HT-29 (cell line): ENCODE measurements around the gene TMEM86A. TPM values are rescaled to one million over a fixed set of nuclear protein-coding genes. Genes with fewer than 3 reads are reported as not detected.

Source experiments
- DNase-seq: peaks from one replicate; pipeline ENCODE4 v3.0.0-alpha.2; 2015; ENCODE audit warnings: low spot score
- total RNA-seq: library from RNA; depleted of rRNA; stranded (reverse); fragments of >200 nt; shearing (Covaris generic); gene quantifications from 2 replicates; pipeline ENCODE4 v1.2.3, GENCODE V29; 2014

TMEM86A gene
- total RNA-seq, 1 experiment from 2014 or later, result 3.1 TPM

DNA sequence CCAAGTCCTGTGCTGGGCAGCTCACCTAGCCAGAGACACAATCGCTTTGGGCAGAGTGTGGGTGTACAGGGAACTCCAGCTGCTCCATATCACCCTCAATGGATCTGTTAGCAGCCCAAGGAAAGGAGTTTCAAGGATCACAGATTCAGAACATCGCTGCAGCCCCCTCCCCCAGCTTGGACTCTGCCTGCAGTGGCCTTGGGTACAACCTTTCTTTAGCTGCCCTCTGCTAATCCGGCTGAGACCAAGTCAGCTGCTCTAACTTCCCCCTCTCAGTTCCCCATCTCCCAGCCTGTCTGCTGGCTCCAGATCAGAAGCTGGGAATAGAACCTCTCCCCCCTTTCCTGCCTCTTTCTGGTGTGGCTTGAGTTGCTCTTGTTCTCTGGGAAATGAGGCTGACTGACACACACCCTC lies 1.3 kb downstream of the TMEM86A start:
- DNase-seq, result no peak

DNA sequence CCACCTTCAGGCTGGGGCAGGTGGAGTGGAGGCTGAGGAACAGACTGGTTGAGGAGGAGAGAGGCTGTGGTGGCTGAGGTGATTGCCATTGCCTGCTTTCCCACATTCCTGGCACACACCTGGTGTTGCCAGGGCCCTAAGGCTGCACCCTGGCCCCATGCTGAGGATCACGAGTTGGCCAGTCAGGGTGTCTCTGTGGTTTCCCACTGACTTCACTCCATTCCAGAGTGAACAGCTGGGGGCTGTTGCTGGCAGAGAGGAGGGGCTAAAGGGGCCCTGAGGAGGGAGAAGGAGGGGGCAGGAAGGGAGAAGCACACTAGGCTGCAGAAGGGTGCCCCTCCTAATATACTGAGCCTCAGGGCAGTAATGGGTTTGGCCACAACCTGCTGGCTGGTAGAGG lies 1.8 kb downstream of the TMEM86A start:
- no peak for DNase-seq

- no peak for DNase-seq
Observed at GRCh38 chr11:18700872-18701271, 2.3 kb downstream of the TMEM86A start.

DNA sequence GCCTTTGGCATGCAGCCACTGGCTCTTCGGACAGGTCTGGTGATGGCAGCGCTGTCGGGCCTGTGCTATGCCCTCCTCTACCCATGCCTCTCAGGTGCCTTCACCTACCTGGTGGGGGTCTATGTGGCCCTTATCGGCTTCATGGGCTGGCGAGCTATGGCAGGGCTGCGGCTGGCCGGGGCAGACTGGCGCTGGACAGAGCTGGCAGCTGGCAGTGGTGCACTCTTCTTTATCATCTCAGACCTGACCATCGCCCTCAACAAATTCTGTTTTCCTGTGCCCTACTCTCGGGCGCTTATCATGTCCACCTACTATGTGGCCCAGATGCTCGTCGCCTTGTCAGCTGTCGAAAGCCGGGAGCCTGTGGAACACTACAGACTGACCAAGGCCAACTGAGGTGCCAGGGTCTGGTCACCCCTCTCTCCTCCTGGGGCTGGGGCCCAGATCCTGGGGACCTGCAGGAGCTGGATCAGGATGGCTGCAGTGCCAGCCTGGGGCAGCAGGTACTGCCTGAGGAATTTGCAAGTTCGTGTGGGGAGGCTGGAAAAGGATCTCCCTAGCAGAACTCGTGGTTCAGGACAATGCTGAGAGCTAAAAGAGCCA lies 3.1 kb downstream of the TMEM86A start:
- DNase-seq, result no peak

DNA sequence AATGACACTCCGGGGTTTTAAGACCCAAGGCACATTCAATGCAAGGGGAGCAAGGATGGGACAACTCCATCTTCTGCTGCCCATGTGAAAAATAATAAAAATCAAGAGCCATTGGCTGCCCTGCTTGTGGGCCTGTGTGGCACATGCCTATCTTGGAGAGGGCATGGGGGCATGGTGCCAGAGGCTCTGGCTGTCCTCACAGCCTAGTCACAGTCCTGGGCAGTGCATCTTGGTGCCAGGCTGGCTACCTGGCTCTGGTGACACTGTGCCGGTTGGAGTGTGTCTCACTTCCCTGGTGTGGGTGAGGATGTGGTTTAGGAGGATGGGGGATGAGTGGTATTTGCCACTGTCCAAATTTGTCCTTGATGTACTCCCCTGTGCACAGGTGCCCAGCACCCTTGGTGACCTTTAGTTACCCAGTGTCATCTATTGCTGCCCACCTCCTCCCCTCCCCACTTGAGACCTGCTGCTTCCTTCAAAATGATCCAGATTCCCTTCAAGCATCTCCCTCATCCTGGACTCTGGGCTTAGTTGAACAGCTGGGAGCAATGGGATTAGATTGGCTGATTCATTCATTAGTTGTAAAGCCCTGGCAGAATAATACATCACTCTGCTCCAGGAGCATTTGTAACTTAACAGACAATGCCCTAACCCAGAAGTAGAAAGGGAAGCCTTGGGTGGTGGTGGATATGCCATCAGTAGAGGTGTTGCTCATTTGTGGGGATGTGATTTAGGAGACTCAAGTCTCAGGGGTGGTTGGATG lies 4.6 kb downstream of the TMEM86A start:
- DNase-seq, result no peak

GRCh38 chr11:18704045-18704645 lies 5.6 kb downstream of the TMEM86A start:
- no peak for DNase-seq

DNA sequence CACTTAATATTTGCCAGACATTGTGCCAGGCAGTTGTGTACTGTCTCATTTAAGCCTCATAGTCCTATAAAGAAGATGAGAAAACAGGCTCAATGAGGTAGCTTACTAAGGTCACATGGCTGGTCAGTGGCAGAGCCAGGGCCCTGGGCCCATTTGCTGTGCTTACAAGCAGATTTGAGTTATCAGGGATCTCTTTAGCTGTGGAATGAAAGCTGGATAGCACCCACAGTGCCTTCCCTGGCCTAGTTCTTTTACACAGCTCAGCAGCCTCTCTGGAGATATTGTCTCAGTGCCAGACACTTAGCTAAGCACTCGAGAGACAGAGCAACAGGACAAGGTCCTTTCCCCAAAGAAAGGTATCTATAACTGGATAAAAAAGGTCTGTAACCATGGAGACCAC lies 6.1 kb downstream of the TMEM86A start:
- DNase-seq, result no peak

DNA sequence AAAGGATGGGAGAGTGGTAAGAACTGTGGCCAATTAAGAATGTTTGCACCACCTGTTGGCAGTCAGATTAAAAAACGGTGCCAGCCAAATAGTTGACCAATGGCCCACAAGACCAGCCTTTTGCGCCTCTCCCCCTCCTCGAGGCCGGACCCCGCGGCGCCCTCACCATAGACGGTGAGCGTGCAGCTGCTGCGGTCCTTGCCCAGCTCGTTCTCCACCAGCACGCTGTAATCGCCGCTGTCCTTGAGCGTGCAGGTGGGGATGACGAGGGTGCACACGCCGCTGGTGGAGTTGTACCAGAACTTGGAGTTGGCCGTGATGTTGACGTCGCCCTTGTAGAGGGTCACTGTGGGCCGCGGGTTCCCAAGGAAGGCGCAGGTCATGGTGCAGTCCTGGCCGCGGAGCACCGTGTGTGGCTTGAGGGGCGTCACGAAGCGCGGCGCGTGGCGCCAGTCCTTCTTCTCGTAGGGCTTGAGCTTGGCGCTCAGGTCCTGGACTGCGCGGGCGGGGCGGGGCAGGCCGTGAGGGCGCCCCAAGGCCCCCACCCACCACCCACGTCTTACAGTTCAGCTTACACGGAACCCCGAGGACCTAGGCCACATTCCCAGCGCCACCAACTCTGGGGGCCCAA lies 7.2 kb downstream of the TMEM86A start:
- DNase-seq, result no peak

DNA sequence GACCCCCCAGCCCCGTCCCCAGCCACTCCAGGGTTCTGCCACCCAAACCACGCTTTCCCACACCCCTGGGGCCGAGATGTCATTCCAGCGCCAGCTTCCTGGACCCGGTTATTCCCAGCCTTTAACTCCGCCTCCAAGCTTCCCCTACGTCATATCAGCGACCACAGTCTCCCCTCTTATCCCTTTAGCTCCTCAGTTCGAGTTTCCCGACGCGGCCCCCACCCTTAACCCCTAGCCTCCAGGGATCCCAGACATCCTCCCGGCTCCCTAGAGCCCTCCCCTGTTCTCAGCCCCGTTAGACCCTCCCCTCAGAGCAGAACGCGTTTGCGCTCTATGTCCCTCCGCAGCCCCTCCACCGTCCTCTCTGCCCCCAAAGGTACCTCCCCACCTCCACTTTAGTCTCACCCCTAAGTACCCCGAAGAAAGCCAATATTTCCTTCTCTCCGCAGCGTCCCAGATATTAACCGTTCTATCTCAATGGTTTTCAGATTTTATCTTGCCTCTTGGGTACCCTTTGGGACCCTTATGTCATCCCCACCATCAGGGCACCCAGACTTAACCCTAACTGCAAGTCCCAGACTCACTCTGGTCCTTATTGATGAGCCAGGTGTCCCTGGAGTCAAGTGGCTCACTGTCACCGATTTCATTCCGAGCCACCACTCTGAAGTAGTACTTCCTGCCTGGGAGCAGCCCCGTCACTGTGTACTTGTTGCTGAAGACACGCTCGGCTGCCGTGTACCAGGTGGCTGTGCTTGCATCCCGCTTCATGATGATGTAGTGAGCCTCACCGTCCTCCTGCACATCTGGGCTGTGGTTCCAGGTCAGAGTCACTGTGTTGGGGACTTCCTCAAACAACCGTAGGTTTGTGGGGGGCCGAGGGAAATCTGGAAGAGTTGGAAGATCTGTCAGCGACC lies 8.0 kb downstream of the TMEM86A start:
- DNase-seq, result peak; percentile 22

DNA sequence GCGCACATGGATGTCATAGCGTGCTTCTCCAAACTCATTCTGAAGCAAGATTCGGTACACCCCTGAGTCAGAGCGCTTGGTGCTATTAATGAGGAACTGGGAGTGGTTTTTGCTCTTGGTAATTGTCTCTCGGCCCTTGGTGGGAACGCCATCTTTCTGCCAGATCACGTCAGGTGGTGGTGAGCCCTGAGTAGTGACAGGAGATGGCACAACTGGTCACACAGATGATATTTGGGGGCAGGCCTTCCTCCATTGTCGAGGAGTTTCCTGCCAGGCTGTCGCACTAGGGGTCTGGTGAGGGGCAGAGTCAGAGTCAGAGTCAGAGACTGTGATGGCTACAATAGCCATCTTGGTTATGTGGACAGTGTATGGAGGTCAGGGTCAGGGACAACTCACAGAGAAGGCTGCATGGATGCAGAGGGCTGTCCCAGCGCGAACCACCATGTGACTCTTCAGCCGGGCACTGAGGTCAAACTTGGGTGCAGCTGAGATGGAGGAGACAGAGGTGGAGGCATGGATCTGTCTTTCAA lies 9.3 kb downstream of the TMEM86A start:
- no peak for DNase-seq

- no peak for DNase-seq
Observed at GRCh38 chr11:18709414-18709813, 10.8 kb downstream of the TMEM86A start.

DNA sequence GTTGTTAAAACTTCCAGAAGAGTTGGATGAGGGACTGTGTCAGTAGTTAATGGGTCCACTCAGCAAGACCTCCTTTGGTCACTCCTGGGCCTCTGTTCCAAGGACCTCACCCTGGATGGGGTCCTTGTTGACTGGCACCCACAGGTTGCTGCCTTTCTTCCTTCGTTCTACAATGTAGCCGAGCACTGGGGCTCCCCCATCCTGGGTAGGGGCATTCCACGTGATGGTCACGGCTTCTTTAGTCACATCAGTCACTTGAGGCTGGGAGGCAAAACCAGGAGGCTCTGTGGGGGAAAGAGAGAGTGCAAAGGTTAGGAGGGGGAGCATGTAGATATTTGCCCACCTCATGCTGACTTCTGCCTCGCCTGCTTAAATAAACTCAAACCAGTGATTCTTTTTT lies 12.0 kb downstream of the TMEM86A start:
- no peak for DNase-seq

DNA sequence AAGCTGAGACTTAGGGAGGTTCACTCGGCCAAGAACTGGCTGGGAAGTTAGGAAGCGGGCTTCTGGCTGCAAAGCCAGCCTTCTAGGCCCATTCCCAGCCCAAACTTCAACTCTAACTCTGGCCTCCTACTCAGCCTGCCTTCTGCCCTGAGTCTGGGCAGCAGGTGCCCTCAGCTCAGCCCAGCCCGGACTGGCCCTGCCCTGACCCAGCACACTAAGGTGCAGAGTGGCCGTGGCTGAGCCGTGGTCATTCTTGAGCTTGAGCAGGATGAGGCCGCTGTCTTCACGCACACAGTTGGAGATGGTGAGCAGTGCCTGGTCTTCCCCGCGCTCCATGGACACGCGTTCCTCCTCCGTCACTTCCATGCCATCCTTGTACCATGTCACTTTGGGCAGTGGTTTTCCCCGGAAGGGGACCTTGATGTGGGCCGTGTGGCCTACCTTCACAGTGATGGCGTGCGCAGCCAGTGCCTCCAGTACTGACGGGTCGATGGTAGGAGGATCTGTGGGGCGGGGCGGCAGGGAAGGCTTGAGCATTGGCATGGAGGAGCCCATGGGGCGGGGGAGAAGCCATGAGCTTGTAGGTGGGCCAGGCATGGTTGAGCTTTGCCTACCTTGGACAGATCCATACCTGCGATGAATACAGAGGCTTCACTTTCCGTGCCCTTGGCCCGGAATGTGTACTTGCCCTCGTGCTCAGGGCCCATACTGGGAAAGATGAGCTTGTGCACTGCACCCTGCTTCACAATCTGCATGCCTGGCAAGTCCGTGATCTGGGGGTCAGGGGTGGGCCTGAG lies 15.3 kb downstream of the TMEM86A start:
- no peak for DNase-seq

- no peak for DNase-seq
Observed at GRCh38 chr11:18714443-18714780, 15.8 kb downstream of the TMEM86A start.

DNA sequence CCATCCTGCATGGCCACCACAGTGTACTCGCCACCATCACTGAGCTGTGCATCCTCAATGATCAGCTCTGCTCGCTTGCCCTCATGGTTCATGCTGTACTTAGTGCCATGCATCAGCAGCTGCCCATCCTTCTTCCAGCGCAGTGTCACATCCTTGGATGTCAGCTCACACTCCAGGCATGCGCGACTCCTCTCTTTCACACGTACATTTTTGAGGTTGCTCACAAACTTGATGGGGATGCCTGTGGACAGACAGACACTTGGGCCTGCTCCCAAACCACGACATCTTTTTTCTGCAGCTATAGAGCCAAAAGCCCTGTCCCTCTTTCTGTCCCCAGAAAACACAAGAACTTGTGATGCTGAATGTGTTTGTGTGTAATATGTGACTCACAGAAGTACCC lies 16.9 kb downstream of the TMEM86A start:
- DNase-seq, result no peak

DNA sequence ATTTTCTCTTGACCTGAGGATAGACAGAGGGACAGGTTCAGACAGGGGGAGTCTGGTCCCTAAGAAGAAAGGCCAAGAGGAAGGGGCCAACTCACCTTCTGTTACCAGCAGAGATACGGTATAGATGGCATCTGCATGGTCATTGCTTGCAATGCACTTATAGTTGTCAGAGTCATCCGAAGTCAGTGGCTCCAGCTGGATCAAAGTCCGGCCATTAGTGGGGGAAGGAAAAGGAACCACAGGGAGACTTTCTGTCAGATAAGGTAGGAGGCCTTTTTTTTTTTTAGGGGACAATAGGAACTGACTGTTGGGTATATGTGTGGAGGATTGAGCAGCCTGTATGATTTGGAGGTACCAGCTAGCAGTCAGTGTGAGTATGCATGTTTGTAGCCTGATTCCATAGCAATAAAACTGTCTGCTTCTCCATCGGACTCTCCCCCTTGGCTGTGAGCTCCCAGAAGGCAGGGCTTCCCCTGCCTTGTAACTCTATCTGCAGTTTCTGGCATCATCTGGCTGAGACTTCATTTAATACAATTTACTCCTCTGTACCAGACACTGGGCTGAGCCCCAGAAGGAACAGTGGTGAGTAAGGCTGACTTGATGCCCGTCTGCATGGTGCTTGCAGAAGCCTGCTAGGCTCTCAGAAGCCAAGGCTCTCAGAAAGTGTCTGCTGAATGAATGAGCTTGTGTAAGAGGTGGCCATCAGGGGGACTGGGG lies 21.7 kb downstream of the TMEM86A start:
- DNase-seq, result no peak

DNA sequence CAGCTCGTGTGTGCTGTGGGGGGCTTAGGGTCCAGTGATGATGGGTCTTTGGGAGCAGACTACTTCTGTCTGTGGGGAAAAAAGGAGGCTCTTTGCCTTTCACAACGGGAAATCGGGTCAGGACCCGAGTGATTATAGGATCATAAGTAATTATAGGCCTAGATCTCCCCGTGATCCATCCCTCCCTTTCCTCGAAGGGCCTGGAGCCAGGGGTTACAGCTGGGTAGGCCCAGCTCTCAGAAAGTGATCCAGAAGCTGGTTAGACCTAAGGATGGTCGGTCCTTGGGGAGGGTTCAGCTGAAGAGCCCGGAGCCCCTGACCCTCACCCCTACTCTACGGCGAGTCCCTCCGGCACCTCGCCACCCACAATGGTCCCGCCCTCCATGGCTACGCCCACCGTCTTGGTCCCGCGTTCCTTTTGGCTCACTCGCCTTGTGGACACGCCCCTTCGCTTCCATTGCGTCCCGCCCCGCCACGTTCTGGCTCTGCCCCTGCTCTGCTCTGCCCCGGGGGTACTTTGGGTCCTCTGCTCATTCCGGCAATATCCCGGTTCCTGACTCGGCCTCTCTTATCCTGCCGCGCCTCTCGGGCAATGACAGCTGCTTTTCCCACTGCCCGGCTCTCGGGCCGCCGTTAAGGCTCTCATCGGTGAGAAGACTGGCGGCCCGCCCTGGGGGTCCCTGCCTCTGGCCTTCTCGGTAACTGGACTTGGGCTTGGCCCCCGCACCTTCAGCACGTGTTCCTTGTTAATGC lies 22.4 kb downstream of the TMEM86A start:
- DNase-seq, result peak; percentile 68

GRCh38 chr11:18721561-18722292 lies 23.1 kb downstream of the TMEM86A start:
- DNase-seq, result peak; percentile 80

- DNase-seq, result no peak
Observed at GRCh38 chr11:18722293-18722637, 23.7 kb downstream of the TMEM86A start.
